Left renal cortex interstitium (tissue), 4 donors: Measurements from ENCODE around the gene EVA1A. TPM values are rescaled to one million over a fixed set of nuclear protein-coding genes. Genes with fewer than 3 reads are reported as not detected.
"Not testable (repeated sequence)": the region's sequence is repeated elsewhere in the genome, so short reads cannot be mapped to it uniquely, and the experiment has no call there.

Source experiments
- DNase-seq, 4 donors: peaks; one replicate each; pipeline ENCODE4 v3.0.0-alpha.2; 2013; ENCODE audit warnings: low read depth in 4 of 4, low spot score in 2 of 4, missing footprints in 1 of 4
- polyA plus RNA-seq, 4 donors: library from polyadenylated mRNA; unstranded; fragments of 120-200 nt; gene quantifications; one replicate each; pipeline ENCODE4 v1.2.1, GENCODE V29; 2013; ENCODE audit not compliant: insufficient read length in 4 of 4

Gene EVA1A
- polyA plus RNA-seq, 4 donors = 12.6 to 19.8 (median 15.8) TPM

DNA sequence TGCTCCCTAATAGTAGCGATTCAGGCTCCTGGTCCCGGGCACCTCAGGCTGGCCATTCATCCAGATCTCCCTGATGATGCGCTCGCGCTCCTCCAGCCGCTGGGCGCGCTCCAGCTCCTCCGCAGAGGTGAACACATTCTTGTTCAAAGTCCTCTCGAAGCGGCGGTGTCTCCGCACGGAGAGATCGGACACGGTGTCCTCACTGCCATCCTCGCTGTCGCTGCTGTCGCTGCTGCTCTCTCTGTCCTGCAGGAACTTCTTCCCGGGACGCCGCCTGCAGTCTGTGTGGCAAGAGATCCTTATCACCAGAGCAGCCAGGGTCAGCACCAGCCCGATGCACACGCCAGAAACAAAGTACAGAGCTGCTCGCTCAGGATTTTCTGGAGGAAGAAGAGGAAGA lies 67.5 kb downstream of the EVA1A start:
- DNase-seq = no peak

DNA sequence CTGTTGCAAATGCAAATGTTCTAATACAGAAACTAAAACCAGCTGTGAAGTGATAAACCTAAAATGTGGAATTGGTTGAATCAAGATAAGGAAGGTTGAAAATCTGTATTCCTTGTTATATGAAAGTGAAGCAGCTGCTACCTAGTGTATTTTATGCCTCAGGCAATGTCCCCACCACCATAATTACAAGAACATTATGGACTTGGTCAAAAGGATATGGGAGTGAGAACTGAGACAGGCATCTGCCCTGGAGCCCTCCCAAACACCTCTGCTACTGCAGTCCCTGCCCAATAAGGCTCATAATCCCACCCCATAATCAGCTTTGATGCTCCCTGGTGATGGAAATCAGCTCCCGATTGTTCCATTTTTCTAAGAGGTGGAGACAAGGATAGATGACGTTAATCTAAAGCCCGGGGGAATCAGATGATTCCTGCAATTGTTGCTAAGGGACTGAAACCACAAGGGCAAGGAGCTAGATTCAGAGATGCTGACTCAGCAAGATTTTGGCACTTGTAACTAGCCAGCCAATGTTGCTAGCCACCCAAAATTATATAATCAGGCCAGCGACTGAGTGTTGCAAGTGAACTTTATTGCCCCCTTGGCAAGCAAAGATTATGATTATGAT lies 69.5 kb downstream of the EVA1A start:
- no peak for DNase-seq

DNA sequence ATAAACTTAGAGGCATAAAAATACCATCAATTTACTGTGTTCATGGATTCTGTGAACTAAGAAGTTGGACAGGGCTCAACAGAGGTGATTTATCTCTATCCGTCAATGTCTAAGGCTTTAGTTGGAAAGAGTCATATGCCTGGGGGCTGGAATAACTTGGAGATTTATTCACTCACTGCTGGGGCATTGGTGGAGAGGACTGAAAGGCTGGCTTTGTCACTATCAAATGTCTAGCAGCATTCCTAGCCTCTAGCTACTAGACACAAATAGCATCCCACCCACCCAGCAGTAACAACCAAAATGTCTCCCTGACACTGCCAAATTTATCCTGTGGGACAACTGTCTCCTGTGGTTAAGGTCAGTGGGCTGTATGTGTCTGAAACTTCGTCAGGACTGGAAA lies 71.0 kb downstream of the EVA1A start:
- DNase-seq = no peak

DNA sequence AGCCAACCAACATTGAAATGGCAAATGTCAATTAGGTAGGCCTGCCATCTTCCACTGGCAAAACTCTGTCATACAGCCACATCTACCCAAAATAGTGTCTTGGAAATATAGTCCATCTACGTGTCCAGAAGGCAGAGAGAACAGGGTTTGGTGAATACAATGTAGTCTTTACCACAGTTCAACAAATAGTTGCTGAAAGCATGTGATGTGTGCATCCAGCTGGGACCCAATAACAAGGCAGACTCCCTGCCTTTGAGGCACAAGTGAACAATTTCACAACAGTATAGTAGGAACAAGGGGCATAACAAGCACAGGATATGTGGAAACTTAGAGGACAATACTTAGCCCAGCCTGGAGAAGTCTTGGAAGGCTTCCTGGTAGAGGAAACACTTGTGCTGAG lies 72.6 kb downstream of the EVA1A start:
- DNase-seq = no peak

DNA sequence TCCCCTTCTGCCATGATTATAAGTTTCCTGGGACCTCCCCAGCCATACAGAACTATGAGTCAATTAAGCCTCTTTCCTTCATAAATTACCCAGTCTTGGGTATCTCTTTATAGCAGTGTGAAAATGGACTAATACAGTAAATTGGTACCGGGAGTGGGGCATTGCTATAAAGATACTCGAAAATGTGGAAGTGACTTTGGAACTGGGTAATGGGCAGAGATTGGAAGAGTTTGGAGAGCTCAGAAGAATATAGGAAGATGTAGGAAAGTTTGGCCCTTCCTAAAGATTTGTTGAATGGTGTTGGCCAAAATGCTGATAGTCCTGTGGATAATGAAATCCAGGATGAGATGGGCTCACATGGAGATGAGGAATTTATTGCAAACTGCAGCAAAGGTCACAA lies 74.0 kb downstream of the EVA1A start:
- DNase-seq = not testable (repeated sequence)

DNA sequence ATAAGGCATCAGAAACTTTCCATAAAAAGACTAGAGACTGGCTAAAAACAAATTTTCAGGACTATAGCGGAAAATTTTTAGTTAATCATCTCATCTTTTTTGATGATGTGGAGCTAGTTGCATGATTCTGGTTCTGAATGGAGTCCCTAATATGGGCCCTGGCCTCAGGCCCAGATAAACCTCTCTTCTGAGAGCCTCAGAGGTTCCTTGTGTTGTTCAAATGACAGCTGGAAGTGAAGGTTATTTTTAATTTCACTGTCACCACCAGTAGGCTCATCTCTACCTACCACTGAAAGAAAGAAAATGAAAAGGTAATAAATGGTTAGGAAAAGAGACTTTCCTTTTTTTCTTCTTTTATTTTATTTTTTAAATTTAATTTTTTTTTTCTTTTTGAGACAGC lies 75.9 kb downstream of the EVA1A start:
- DNase-seq = no peak

DNA sequence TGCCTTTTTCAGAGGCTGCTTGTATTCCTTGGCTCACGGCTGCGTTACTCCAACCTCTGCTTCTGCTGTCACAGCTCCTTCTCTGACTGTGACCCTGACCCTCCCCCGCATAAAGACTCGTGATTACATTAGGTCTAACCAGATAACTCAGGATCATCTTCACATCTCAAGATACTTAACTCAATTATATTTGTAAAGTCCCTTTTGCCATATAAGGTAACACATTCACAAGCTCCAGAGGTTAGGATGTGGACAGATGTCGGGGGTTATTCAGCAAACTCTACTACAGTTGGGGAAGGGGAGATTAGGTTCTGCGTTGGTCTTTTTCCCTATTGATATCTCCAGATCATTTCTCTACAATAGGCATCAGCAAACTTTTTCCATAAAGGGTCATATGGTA lies 76.9 kb downstream of the EVA1A start:
- DNase-seq = no peak

DNA sequence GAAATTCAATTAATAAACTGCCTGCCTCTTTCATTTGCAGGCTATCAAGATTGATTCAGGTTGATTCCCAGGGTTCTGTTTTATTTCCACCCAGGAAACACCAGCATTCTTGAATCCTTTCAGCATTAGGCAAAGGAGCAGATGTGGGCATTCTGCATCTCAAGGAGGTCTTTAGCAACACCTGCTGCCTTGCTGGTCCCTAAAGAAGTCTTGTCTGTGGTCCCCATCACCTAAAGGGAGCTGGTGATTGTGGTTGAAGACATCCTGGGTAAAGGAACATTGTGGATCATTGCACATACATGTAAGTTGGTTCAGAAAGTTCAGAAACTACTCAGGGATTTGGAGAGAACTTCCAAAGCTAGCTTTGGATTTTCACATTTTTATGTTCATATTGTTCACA lies 78.3 kb downstream of the EVA1A start:
- DNase-seq = no peak

DNA sequence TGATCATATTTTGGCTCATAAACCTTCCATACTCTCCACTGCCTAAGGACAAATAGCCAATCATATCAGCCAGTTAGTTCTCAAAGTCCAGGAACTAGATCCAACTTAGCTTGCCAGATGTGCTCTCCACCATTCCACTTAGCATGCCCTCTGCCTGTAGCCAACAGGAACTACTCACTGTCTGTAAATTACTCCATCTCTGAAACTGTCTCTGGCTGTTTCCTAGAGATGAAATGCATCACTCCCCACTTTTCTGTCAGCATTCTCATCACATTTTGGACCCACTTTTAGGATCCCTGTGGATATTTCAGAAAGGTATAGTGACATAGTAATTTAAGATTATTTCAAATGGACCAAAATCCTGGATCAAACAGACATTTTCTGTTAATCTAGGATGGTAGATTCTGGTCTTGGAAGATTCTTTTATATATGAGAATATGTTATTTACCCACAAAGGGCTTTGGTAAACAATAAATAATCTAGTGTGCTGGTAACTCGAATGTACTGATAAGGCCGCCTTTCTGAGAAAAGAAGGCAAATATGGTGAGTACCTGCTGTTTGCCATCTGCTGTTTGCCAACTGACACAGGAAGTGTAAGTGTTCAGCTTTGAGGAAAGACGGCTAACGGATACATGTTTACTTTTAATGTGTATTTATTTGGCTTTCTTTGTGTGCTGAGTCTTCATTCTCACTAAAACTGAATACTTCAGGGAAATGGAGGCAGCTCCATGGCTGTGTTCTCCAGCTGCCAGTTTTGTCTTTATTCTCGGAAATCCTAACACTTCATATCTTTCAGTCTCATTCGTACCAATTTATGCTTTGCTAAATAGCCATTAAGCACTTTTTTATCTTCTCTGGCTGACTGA lies 79.5 kb downstream of the EVA1A start:
- DNase-seq = no peak

DNA sequence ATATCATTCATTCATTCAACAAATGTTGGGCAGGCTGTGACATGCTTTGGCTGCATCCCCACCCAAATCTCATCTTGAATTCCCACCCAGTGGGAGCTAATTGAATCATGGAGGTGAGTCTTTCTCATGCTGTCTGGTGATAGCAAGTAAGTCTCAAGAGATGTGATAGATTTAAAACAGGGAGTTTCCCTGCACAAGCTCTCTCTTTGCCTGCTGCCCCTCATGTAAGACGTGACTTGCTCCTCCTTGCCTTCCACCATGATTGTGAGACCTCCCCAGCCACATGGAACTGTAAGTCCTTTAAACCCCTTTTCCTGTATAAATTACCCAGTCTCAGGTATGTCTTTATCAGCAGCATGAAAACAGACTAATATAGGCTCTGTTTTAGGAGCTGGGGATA lies 83.0 kb downstream of the EVA1A start:
- DNase-seq = not testable (repeated sequence)

DNA sequence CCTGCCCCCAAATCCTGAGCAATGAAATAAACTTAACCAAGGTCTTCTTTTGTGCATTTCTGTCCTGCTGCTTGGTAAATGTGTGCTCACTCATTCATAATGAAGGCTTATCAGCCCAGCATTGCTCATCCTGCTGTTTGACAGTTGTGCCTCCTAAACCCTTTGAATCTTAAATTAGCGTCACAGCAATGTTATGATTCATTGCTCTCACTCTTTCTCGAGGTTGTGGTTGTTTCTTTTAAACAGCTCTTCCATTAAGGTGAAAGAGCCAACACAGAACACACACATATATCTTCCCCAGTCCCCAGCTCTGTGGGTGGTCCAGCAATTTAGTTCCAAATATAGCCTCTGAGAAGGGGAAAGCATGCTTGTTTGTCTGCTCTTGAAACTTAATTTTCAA lies 84.0 kb downstream of the EVA1A start:
- DNase-seq = peak in 2 of 4 donors; percentile 45 to 50

DNA sequence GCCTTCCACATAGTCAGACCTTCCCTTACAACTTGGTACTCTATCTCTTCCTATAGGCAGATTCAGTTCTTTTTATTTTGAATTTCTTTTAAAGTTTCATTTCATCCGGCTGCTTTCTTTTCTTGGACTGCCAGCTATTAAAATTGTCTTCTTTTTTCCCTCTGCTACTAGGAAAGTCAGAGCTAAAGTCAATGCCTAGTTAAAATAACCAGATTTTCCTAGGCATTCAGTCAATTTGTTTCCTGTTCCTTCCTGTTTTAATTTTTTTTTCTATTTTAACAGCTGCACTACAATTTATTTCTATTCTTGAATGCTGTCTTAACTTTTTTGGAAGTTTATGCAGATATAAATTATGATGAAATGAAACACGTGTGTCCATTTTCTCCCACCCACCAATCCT lies 84.8 kb downstream of the EVA1A start:
- DNase-seq = no peak

DNA sequence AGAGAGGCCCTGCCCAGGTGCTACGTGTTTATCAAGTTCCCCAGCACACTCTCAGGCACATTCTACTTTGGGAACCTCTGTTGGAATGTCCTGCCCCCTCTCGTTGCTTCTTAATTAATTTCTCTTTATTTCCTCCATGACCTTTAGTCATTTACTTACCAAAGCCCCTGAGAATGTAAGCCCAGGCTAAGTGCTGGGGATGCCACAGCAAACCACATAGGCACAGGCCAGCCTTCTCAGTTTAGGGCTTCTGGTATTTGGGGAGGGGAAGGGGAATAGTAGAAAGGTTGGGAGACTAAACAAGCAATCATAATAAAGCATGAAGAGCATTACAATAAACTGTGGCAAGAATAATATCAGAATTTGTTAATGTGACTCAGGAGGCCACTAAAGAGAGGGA lies 85.7 kb downstream of the EVA1A start:
- DNase-seq = no peak

DNA sequence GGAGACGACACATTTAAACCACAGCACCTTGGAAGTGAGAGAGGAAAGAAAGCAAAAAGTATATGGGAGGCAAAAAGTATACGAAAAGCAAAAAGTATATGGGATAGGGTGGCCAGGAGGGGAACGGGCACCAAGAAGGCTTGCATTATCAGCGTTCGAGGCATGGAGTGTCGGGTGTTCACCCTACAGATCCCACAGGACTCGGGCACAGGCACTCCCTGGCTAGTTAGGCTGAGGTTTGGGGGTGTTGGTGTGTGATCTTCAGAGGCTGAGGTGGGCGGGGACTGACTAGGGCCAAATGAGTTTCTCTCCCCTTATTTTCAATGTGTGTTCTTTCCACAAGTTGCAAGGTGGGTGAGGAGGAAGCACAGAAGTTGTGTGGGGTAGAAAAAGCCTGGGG lies 86.6 kb downstream of the EVA1A start:
- no peak for DNase-seq

DNA sequence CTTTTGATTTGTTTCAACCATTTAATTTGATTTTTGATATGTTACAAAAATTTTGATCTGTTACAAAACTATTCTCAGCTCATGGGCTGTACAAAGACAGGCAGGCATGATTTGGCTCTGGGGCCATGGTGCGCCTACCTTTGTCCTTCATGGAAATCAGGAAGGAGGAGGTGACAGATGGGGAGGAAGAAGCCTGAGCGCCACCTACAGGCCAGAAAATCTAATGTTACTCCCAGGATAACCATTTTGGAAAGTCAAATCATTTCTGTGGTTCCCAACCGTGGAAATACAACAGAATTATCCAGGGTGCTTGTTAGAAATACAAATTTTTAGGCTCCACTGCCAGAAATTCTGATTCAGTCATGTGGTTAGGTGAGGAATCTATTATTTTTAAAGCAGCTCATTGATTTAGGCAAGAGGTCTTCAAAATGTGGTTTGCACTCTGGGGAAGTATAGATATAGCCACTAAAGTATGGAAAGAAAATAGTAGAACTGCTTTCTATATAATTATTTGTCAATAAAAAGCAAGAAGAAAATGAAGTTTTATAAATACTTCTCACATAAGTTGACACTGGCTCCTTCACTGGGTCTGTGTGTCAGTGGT lies 93.9 kb downstream of the EVA1A start:
- DNase-seq = no peak

DNA sequence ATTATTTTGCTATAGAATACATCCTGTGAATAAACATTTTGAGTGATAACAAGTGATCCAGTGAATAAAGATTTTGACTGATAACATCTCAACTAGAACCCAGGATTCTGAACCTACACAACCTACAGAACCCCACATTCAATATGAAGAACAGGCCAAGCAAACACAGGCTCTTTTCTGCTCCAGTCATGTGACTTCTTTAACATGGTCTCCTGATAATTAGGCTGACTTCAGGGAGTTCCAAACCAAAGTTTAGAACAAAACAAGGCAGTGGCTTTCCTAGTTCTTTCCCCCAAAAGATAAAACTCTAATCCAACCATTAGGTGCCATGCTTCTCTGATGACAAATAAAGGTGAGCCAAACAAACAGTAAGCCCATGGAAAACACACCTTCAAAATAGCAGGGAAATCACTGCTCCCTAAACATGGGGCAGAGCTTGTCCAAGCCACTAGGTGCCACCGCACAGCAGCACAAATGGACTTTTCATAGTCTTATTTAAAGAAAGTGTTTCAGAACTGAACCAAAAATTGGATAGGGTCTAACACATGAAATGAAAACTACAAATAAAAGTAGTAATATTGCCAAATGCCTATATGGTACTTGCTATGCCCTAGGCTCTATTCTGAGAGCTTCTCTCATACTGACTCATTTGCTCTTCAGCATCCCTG lies 95.3 kb downstream of the EVA1A start:
- no peak for DNase-seq

DNA sequence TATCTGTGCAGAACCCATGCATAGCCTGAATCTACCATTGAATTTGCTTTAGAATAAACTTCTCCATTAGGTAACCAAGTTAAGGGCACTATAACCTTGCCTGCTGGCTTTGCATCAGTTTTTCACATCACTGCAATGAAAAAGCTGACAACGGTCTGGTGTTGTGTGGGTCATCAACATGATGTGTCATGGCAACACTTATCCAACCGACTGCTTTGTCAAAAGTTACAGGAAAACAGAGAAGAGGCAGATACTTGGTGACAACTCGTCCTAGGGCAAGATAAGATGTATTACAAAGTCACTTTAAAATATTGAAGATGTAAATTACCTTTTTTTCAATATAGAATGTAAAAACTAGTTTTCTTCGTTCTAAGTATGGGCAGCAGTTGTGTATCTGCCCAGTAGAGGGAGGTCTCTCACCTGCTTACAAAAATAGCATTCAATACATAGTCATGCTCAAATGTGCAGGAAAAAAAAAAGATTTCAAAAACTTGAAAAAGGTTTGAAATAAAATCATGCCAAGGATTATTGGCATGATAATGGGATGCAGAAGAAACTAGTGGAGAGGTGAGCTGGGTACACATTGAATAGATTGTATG lies 96.3 kb downstream of the EVA1A start:
- DNase-seq = no peak

DNA sequence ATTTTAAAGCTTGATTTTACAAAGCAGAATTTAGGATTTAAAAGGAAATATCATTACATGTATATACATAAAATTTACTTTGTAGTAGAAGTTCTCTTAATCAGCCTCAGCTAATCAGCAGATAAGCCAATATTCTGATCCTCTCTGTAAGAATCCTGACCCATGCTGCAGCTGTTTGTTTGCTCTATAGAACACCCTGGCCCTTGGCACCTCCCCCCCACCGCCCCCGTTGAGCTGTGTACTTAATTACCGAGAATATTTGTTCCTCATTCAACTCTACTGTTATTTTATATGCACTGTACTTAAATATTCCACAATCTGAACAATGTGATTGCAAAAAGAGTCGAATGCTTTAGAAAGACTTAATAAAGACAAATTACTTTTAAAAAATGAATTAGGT lies 98.0 kb downstream of the EVA1A start:
- no peak for DNase-seq

DNA sequence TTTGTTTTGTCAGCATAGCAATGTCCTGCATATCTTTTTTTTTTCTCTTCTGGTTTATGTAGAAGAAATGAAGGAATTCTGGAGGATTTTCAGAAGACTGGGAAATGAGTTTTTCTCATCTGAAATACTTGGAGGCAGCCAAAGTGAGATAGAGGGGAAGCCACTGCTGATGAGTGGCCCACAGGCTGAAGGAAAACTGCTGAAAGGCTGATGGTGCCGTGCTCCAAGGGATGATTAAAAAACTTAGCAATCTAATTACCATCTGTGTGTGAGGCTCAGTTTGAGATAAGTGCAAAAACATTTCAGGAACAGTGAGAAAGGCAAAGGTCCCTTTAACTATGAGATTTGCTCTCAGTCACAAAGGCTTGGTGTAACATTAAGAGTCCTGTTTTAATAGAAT lies 98.5 kb downstream of the EVA1A start:
- no peak for DNase-seq

DNA sequence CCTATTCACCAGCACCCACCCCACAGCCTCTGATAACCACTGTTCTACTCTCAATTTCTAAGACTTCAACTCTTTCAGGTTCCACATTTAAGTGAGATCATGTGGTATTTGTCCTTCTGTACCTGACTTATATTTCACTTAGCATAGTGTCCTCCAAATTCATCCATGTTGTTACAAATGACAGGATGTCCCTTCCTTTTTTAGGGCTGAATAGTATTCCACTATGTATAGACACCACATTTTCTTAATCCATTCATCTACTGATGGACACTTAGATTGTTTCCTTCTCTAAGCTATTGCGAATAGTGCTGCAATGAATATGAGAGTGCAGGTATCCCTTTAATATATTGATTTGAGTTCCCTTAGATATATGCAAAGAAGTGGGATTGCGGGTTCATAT lies 100.1 kb downstream of the EVA1A start:
- no peak for DNase-seq
